Femur (tissue), 1 donor: ENCODE measurements around the gene BTG4.

Source experiments
- DNase-seq: peaks from one replicate; pipeline ENCODE4 v3.0.0-alpha.2; 2017

Gene BTG4

GRCh38 chr11:111452817-111453552 lies 59.2 kb downstream of the BTG4 start:
- no peak for DNase-seq

- no peak for DNase-seq
Observed at GRCh38 chr11:111452146-111452545, 60.0 kb downstream of the BTG4 start.

GRCh38 chr11:111450480-111451320 lies 61.5 kb downstream of the BTG4 start:
- no peak for DNase-seq

- DNase-seq, result no peak
Observed at GRCh38 chr11:111449696-111450479, 62.3 kb downstream of the BTG4 start.

- no peak for DNase-seq
Observed at GRCh38 chr11:111448831-111449557, 63.2 kb downstream of the BTG4 start.

- DNase-seq, result no peak
Observed at GRCh38 chr11:111448414-111448813, 63.8 kb downstream of the BTG4 start.

- no peak for DNase-seq
Observed at GRCh38 chr11:111447931-111448330, 64.3 kb downstream of the BTG4 start.

GRCh38 chr11:111447112-111447471 lies 65.1 kb downstream of the BTG4 start:
- no peak for DNase-seq

GRCh38 chr11:111446404-111447111 lies 65.6 kb downstream of the BTG4 start:
- DNase-seq, result peak; percentile 90

GRCh38 chr11:111445586-111445985 lies 66.6 kb downstream of the BTG4 start:
- no peak for DNase-seq
